HG03457 (cell line): ENCODE results near the gene FAM184B.

ENCODE experiments used
- ATAC-seq: cut with Tn5 transposase; IDR thresholded peaks from one replicate; pipeline ENCODE4 v1.9.1; 2021; ENCODE audit warnings: moderate number of reproducible peaks; ENCODE audit not compliant: unreplicated experiment

The FAM184B gene

GRCh38 chr4:17642398-17642783, 139.0 kb downstream of the FAM184B start:
- no peak for ATAC-seq

- ATAC-seq: no peak
These were observed 142.3 kb downstream of the FAM184B start for GRCh38 chr4:17639136-17639535.

GRCh38 chr4:17636696-17637622, 144.5 kb downstream of the FAM184B start:
- no peak for ATAC-seq

GRCh38 chr4:17636341-17636695, 145.1 kb downstream of the FAM184B start:
- no peak for ATAC-seq

GRCh38 chr4:17635056-17635455, 146.4 kb downstream of the FAM184B start:
- ATAC-seq: no peak

GRCh38 chr4:17633600-17633999, 147.8 kb downstream of the FAM184B start:
- no peak for ATAC-seq

- no peak for ATAC-seq
These were observed 151.2 kb downstream of the FAM184B start for GRCh38 chr4:17630228-17630627.

GRCh38 chr4:17624821-17625220, 156.6 kb downstream of the FAM184B start:
- no peak for ATAC-seq

- ATAC-seq: no peak
These were observed 157.9 kb downstream of the FAM184B start for GRCh38 chr4:17623451-17624001.

- no peak for ATAC-seq
These were observed 161.9 kb downstream of the FAM184B start for GRCh38 chr4:17619416-17620105.

- ATAC-seq: no peak
These were observed 162.5 kb downstream of the FAM184B start for GRCh38 chr4:17618926-17619325.

GRCh38 chr4:17616283-17616682, 165.1 kb downstream of the FAM184B start:
- ATAC-seq: no peak

GRCh38 chr4:17614416-17615299, 166.8 kb downstream of the FAM184B start, which contains the start of gene MED28:
MED28 (plus strand) TSS chr4:17614641; CDS start chr4:17614655, 14 bp downstream.
- ATAC-seq: peak; percentile 86

- peak; percentile 38 for ATAC-seq
These were observed 167.5 kb downstream of the FAM184B start for GRCh38 chr4:17613761-17614415.

- no peak for ATAC-seq
These were observed 176.2 kb downstream of the FAM184B start for GRCh38 chr4:17605236-17605635.

GRCh38 chr4:17599826-17600225, 181.6 kb downstream of the FAM184B start:
- ATAC-seq: no peak

GRCh38 chr4:17597517-17597916, 183.9 kb downstream of the FAM184B start:
- ATAC-seq: no peak

GRCh38 chr4:17595471-17596005, 185.9 kb downstream of the FAM184B start:
- ATAC-seq: peak; percentile 78

- ATAC-seq: no peak
These were observed 192.1 kb downstream of the FAM184B start for GRCh38 chr4:17589355-17589754.
